Coronary artery (tissue), 2 donors: Measurements from ENCODE around the gene XAGE1A.
"Not testable (repeated sequence)": the region's sequence is repeated elsewhere in the genome, so short reads cannot be mapped to it uniquely, and the experiment has no call there.

ENCODE experiments used
- DNase-seq: peaks from one replicate; pipeline ENCODE4 v3.0.0-alpha.2; 2017; ENCODE audit warnings: low spot score
- H3K27ac ChIP-seq, 2 donors: fragments of 200-600 bp; sonication (generic); one replicate each; pipeline ENCODE4 v1.5.1; 2016 to 2019
- H3K4me3 ChIP-seq: fragments of 200-600 bp; sonication (generic); 2 replicates; pipeline ENCODE4 v1.5.1; 2016; ENCODE audit warnings: mild to moderate bottlenecking, moderate library complexity
- TF ChIP-seq, protein P1 (sequence below): fragments of 200-600 bp; sonication (generic); IDR thresholded peaks from one replicate; pipeline ENCODE4 v1.5.1; 2019; ENCODE audit warnings: antibody characterized with exemption

XAGE1A gene

DNA sequence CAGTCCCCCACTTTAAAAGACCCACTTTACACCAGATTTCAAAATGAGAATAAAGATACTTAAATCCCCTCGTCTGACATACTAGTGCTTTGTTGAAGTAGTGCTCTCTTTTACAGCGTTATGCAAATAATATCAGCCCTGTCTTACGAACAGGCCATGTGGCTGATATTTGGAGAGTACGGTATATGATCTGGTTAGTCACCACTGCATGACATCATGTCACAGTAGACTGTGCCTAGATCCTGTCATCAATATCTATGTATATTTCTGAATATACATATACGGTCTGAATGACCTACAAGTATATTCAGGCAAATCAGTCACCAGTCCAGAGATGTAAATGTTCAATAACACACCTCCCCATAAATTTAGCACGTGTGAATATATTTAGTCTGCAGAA is 46.7 kb downstream of the XAGE1A start:
- DNase-seq = no peak
- TF ChIP-seq, protein P1, sequence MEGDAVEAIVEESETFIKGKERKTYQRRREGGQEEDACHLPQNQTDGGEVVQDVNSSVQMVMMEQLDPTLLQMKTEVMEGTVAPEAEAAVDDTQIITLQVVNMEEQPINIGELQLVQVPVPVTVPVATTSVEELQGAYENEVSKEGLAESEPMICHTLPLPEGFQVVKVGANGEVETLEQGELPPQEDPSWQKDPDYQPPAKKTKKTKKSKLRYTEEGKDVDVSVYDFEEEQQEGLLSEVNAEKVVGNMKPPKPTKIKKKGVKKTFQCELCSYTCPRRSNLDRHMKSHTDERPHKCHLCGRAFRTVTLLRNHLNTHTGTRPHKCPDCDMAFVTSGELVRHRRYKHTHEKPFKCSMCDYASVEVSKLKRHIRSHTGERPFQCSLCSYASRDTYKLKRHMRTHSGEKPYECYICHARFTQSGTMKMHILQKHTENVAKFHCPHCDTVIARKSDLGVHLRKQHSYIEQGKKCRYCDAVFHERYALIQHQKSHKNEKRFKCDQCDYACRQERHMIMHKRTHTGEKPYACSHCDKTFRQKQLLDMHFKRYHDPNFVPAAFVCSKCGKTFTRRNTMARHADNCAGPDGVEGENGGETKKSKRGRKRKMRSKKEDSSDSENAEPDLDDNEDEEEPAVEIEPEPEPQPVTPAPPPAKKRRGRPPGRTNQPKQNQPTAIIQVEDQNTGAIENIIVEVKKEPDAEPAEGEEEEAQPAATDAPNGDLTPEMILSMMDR = no peak

DNA sequence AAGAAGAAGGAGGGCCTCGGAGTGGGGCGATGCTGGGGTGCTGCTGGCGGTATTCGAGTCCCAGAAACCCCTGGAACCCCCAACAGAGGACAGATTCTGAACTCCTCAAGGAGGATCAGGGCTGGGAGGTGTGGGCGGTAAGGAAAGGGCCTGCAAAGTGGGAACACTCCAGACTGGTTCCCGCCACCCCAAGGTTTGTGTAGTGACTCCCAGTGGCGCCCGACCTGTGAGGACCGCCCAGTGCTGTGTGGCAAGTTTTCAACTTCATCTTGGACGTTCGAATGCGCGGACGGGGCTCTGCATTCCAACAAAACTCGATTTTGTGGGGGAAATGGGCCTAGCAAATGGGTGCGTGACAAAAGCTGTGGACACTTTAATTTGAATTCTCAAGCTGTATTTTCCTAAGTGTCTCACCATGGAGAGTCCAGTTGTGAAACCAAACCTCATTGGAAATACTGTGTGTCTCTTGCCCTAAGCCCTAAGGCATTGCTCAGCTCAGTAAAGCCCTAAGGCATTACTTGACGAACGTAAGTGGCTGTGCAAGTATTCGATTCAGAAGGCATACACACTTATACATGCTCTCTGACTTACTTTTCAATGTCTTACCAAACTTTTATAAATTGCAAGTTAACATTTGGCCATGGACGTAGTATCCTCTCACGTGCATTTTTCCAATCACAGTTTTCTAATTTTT is 48.7 kb downstream of the XAGE1A start:
- TF ChIP-seq, protein P1 = no peak
- no peak overlapping the region for H3K27ac ChIP-seq
- no peak overlapping the region for H3K4me3 ChIP-seq
- no peak for DNase-seq

More for the DNA sequence above, 46.7 kb downstream of the XAGE1A start:
- H3K4me3 ChIP-seq = no peak overlapping the region
- H3K27ac ChIP-seq = no peak overlapping the region

DNA sequence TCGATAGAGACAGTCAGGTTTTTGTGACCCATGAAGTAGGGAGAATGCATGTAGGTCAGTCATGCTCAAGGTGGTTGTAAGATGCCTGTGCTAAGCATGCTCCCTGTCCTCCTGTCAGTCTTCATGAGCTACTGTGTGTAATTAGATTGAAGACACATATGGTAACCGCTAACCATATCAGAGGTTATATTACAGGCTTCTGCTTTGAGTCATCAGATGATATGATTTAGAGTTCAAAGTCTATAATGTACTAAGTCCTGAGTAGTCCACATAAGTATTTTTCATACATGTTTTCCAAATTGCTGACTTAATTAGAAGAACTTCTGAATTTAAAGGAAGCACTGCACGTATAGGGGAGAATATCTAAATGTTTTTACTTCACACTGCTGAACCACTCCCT is 53.2 kb downstream of the XAGE1A start:
- DNase-seq, H3K4me3 ChIP-seq, H3K27ac ChIP-seq: not testable (repeated sequence)
